ENCODE data around the gene HOMER1.

DNA sequence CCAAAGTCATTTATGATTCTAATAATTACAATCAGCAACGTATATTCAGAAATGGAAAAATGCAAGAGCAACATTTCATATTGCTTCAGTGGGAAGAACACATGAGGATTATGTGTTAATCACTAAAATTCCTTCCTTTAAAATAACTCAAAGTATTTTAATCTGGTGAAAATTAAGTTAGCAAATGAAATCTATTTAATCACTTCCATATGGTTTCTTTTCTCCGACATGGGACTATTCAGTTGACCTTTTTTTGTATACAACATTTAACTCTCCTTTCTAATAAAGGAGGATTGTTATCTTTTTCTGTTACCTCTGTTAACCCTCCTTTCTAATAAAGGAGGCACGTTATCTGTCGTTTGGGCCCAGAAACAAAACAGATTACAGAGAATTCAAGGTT, 59.9 kb downstream of the HOMER1 start:
- TF ChIP-seq POLR2AphosphoS5 (IDR thresholded peaks at IDR 0.05; ENCODE audit: borderline replicate concordance, low read depth, low read length), result no peak
- TF ChIP-seq EZH2 (IDR thresholded peaks at IDR 0.05), result no peak
- no peak for TF ChIP-seq FOXP2 (optimal IDR thresholded peaks at IDR 0.05; ENCODE audit: control extremely low read depth, extremely low read length, insufficient read depth)
